Panc1 (cell line): ENCODE results near the gene SLC34A1.

Experiments
- POLR2AphosphoS5 ChIP-seq: IDR thresholded peaks from 2 replicates; pipeline ENCODE4 v1.6.1; 2012; ENCODE audit warnings: mild to moderate bottlenecking, low read depth, low read length, moderate library complexity
- SIN3A ChIP-seq: IDR thresholded peaks from 2 replicates; pipeline ENCODE4 v1.6.1; 2012; ENCODE audit warnings: low read depth, mild to moderate bottlenecking, low read length, moderate library complexity, borderline replicate concordance; ENCODE audit not compliant: insufficient read depth
- TF ChIP-seq, protein P1 (sequence below): fragments of 450-650 bp; IDR thresholded peaks from 2 replicates; pipeline ENCODE4 v1.5.1; 2017; ENCODE audit warnings: mild to moderate bottlenecking
- TF ChIP-seq, protein P2 (sequence below), 2 experiments: IDR thresholded peaks; 2 replicates each; pipeline ENCODE4 v1.6.1; 2011 to 2012; ENCODE audit warnings: low read depth in 2 of 2, control low read depth in 1 of 2, low read length in 1 of 2, mild to moderate bottlenecking in 1 of 2, moderate library complexity in 1 of 2; ENCODE audit not compliant: insufficient read depth in 1 of 2

DNA sequence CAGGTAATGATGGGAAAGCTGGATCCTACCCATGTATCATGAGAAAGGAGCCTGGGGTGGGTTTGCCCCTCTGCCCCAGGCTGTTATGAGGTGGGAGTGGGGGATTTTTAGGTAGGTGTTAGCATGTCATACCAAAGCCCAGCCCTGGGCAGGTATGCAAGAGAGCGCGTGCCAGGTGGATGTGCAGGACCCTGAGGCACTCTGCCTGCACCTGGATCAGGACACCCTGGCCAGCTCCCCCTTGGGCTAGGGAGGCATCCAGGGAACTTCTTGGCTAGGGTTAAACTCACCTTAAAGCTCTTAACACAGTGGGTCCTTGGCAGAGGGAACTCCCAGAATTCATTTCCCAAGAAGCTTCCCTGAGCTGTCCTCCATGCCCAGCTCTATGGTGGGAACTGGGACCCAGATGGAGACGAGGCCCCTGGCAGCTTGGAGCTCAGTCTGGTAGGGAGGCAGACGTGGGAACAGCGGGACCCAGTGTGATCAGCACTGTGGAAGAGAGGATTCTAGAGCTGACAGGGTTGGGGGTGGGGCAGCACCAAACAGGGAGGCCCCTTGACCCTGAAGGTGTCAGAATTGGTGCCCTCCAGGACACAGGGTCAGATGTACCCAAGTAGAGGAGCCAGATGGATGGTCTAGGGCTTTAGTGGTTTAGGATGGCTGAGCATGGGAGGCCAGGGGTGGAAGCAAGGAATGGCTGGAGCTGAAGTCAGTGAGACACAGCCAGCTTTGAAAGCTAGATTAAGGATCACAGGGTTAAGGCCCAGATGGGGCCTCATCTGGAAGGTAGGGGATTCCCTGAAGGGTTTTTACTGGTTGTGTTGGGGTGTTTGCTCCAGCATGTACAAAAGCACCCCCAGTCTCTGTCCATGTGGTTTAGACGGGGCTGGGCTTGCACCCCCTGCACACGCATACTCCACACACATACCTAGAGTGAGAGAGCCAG lies 60.1 kb downstream of the SLC34A1 start:
- TF ChIP-seq POLR2AphosphoS5 (no peak), SIN3A (no peak)
- TF ChIP-seq, protein P1, sequence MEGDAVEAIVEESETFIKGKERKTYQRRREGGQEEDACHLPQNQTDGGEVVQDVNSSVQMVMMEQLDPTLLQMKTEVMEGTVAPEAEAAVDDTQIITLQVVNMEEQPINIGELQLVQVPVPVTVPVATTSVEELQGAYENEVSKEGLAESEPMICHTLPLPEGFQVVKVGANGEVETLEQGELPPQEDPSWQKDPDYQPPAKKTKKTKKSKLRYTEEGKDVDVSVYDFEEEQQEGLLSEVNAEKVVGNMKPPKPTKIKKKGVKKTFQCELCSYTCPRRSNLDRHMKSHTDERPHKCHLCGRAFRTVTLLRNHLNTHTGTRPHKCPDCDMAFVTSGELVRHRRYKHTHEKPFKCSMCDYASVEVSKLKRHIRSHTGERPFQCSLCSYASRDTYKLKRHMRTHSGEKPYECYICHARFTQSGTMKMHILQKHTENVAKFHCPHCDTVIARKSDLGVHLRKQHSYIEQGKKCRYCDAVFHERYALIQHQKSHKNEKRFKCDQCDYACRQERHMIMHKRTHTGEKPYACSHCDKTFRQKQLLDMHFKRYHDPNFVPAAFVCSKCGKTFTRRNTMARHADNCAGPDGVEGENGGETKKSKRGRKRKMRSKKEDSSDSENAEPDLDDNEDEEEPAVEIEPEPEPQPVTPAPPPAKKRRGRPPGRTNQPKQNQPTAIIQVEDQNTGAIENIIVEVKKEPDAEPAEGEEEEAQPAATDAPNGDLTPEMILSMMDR, result no peak
- TF ChIP-seq, protein P2, sequence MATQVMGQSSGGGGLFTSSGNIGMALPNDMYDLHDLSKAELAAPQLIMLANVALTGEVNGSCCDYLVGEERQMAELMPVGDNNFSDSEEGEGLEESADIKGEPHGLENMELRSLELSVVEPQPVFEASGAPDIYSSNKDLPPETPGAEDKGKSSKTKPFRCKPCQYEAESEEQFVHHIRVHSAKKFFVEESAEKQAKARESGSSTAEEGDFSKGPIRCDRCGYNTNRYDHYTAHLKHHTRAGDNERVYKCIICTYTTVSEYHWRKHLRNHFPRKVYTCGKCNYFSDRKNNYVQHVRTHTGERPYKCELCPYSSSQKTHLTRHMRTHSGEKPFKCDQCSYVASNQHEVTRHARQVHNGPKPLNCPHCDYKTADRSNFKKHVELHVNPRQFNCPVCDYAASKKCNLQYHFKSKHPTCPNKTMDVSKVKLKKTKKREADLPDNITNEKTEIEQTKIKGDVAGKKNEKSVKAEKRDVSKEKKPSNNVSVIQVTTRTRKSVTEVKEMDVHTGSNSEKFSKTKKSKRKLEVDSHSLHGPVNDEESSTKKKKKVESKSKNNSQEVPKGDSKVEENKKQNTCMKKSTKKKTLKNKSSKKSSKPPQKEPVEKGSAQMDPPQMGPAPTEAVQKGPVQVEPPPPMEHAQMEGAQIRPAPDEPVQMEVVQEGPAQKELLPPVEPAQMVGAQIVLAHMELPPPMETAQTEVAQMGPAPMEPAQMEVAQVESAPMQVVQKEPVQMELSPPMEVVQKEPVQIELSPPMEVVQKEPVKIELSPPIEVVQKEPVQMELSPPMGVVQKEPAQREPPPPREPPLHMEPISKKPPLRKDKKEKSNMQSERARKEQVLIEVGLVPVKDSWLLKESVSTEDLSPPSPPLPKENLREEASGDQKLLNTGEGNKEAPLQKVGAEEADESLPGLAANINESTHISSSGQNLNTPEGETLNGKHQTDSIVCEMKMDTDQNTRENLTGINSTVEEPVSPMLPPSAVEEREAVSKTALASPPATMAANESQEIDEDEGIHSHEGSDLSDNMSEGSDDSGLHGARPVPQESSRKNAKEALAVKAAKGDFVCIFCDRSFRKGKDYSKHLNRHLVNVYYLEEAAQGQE (IDR thresholded peaks at IDR 0.05; ENCODE audit: insufficient read depth in 1 of 2, low read depth in 2 of 2, low read length in 1 of 2), result no peak
